Neuronal stem cell (in vitro differentiated cells): Measurements from ENCODE around the gene ANGPTL2.

Source experiments
- DNase-seq: peaks from one replicate; pipeline ENCODE4 v3.0.0-alpha.2; 2013; ENCODE audit warnings: low spot score
- H2AFZ ChIP-seq: one replicate; pipeline ENCODE4 v1.6.1; 2013; ENCODE audit warnings: mild to moderate bottlenecking, low read length, inconsistent platforms
- H2AK5ac ChIP-seq: 2 replicates; pipeline ENCODE4 v1.6.1; 2013; ENCODE audit warnings: low read depth, mild to moderate bottlenecking, inconsistent platforms, low read length, moderate library complexity, mixed read lengths
- H2BK120ac ChIP-seq: 2 replicates; pipeline ENCODE4 v1.6.1; 2013; ENCODE audit warnings: low read depth, mild to moderate bottlenecking, inconsistent platforms, low read length, moderate library complexity, mixed read lengths
- H2BK12ac ChIP-seq: one replicate; pipeline ENCODE4 v1.6.1; 2013; ENCODE audit warnings: low read length, inconsistent platforms
- H2BK15ac ChIP-seq: 2 replicates; pipeline ENCODE4 v1.6.1; 2013; ENCODE audit warnings: mild to moderate bottlenecking, low read length, inconsistent platforms, mixed read lengths
- H2BK5ac ChIP-seq: one replicate; pipeline ENCODE4 v1.6.1; 2013; ENCODE audit warnings: inconsistent platforms, mild to moderate bottlenecking, low read length, moderate library complexity
- H3K14ac ChIP-seq: one replicate; pipeline ENCODE4 v1.6.1; 2013; ENCODE audit warnings: low read length, inconsistent platforms
- H3K18ac ChIP-seq: 2 replicates; pipeline ENCODE4 v1.6.1; 2013; ENCODE audit warnings: low read length, inconsistent platforms
- H3K23ac ChIP-seq: 2 replicates; pipeline ENCODE4 v1.6.1; 2013; ENCODE audit warnings: low read depth, mild to moderate bottlenecking, mixed read lengths, low read length, inconsistent platforms; ENCODE audit not compliant: poor library complexity
- H3K27ac ChIP-seq: replicated peaks from 3 replicates; pipeline ENCODE4 v1.5.1; 2013; ENCODE audit warnings: low read length, inconsistent platforms
- H3K27me3 ChIP-seq, 3 experiments: 2 replicates each; pipeline ENCODE4 v1.6.1; 2013; ENCODE audit warnings: low read length in 3 of 3, mild to moderate bottlenecking in 2 of 3, inconsistent platforms in 1 of 3, low read depth in 1 of 3, mixed read lengths in 1 of 3, moderate library complexity in 1 of 3; ENCODE audit not compliant: control insufficient read depth in 3 of 3, insufficient read depth in 3 of 3
- H3K36me3 ChIP-seq, 2 donors: replicated peaks in 1 of 2; 2 replicates each; pipeline ENCODE4 v1.6.1; 2013; ENCODE audit warnings: low read length in 2 of 2; ENCODE audit not compliant: control insufficient read depth in 2 of 2, insufficient read depth in 2 of 2
- H3K4ac ChIP-seq: 2 replicates; pipeline ENCODE4 v1.6.1; 2013; ENCODE audit warnings: inconsistent platforms, mild to moderate bottlenecking, low read length, moderate library complexity
- H3K4me1 ChIP-seq, 2 donors: 1 replicate in 1 of 2; 2 replicates in 1 of 2; pipeline ENCODE4 v1.6.1; 2013; ENCODE audit warnings: low read length in 2 of 2, low read depth in 1 of 2; ENCODE audit not compliant: control insufficient read depth in 2 of 2, insufficient read depth in 1 of 2
- H3K4me2 ChIP-seq: one replicate; pipeline ENCODE4 v1.6.1; 2013; ENCODE audit warnings: mild to moderate bottlenecking, low read length, inconsistent platforms; ENCODE audit not compliant: insufficient read depth, poor library complexity, severe bottlenecking
- H3K4me3 ChIP-seq, 2 donors: 2 replicates each; pipeline ENCODE4 v1.5.1; 2013; ENCODE audit warnings: low read length in 2 of 2, mild to moderate bottlenecking in 2 of 2, inconsistent platforms in 1 of 2, moderate library complexity in 1 of 2
- H3K79me1 ChIP-seq: one replicate; pipeline ENCODE4 v1.6.1; 2013; ENCODE audit warnings: low read depth, mild to moderate bottlenecking, inconsistent platforms, low read length, moderate library complexity
- H3K9ac ChIP-seq: one replicate; pipeline ENCODE4 v1.6.1; 2013; ENCODE audit warnings: mild to moderate bottlenecking, low read depth, low read length, inconsistent platforms; ENCODE audit not compliant: poor library complexity
- H3K9me3 ChIP-seq, 2 donors: replicated peaks in 1 of 2; 2 replicates each; pipeline versions ENCODE3 to v1.6.1; 2013; ENCODE audit warnings: low read length in 2 of 2, mild to moderate bottlenecking in 2 of 2, inconsistent platforms in 1 of 2, low read depth in 1 of 2, mixed read lengths in 1 of 2, moderate library complexity in 1 of 2; ENCODE audit not compliant: control insufficient read depth in 2 of 2, insufficient read depth in 1 of 2
- H4K8ac ChIP-seq: one replicate; pipeline ENCODE4 v1.6.1; 2013; ENCODE audit warnings: low read depth, mild to moderate bottlenecking, inconsistent platforms, low read length, moderate library complexity
- H4K91ac ChIP-seq: one replicate; pipeline ENCODE4 v1.6.1; 2013; ENCODE audit warnings: low read length, low read depth, mild to moderate bottlenecking, inconsistent platforms; ENCODE audit not compliant: poor library complexity
- WGBS, 2 donors: extraction: QIAGEN DNeasy Blood & Tissue Kit; methylation state at CpG; one replicate each; pipeline ENCODE4 v1.1.7; 2013; ENCODE audit warnings: missing lambda C conversion rate in 2 of 2, mixed read lengths in 1 of 2; ENCODE audit not compliant: insufficient read length in 2 of 2, insufficient replicate concordance in 1 of 2; ENCODE audit errors: extremely low coverage in 2 of 2; 5-methylcytosine and 5-hydroxymethylcytosine counted together

ANGPTL2 gene

GRCh38 chr9:127066060-127066850 is 56.2 kb downstream of the ANGPTL2 start:
- Histone ChIP-seq H3K36me3 (no peaks in the 10 kb centered on the region), H3K27ac (no peak overlapping the region), H3K79me1 (no peaks in the 10 kb centered on the region), H3K4ac (no peak overlapping the region), H2BK5ac (no peak overlapping the region), H3K27me3 (no peaks in the 10 kb centered on the region), H3K9ac (no peak overlapping the region), H4K91ac (no peak overlapping the region), H3K4me3 (no peak overlapping the region), H2AFZ (no peak overlapping the region), H2AK5ac (no peak overlapping the region), H4K8ac (no peak overlapping the region), H2BK120ac (no peak overlapping the region), H3K14ac (no peak overlapping the region), H2BK12ac (no peak overlapping the region), H3K4me1 (no peaks in the 10 kb centered on the region), H3K18ac (no peak overlapping the region), H3K9me3 (peaks cover 0 to under 1% of the 10 kb centered on the region in 2 donors), H3K23ac (no peak overlapping the region), H3K4me2 (no peak overlapping the region), H2BK15ac (no peak overlapping the region)
- WGBS, 2 donors, result no CpG with 5 or more reads among the region's 9 CpGs
- no peak for DNase-seq

GRCh38 chr9:127065592-127065991 is 56.8 kb downstream of the ANGPTL2 start:
- Histone ChIP-seq H3K9me3 (no peaks in the 10 kb centered on the region), H3K9ac (no peak overlapping the region), H4K91ac (no peak overlapping the region), H3K18ac (no peak overlapping the region), H3K27ac (no peak overlapping the region), H3K4ac (no peak overlapping the region), H3K14ac (no peak overlapping the region), H3K4me2 (no peak overlapping the region), H2AFZ (no peak overlapping the region), H3K36me3 (no peaks in the 10 kb centered on the region), H4K8ac (no peak overlapping the region), H3K27me3 (no peaks in the 10 kb centered on the region), H2AK5ac (no peak overlapping the region), H2BK120ac (no peak overlapping the region), H2BK12ac (no peak overlapping the region), H3K23ac (no peak overlapping the region), H2BK5ac (no peak overlapping the region), H2BK15ac (no peak overlapping the region), H3K4me3 (no peak overlapping the region), H3K79me1 (no peaks in the 10 kb centered on the region), H3K4me1 (no peaks in the 10 kb centered on the region)
- WGBS, 2 donors, result no CpG with 5 or more reads among the region's 1 CpG
- no peak for DNase-seq

GRCh38 chr9:127064335-127064734 is 58.1 kb downstream of the ANGPTL2 start:
- Histone ChIP-seq H2BK15ac (no peak overlapping the region), H2BK5ac (no peak overlapping the region), H3K27ac (no peak overlapping the region), H3K4me1 (no peaks in the 10 kb centered on the region), H2AK5ac (no peak overlapping the region), H3K79me1 (no peaks in the 10 kb centered on the region), H3K27me3 (no peaks in the 10 kb centered on the region), H2BK120ac (no peak overlapping the region), H3K4me3 (no peak overlapping the region), H3K36me3 (no peaks in the 10 kb centered on the region), H3K9me3 (no peaks in the 10 kb centered on the region), H3K9ac (no peak overlapping the region), H2AFZ (no peak overlapping the region), H2BK12ac (no peak overlapping the region), H3K18ac (no peak overlapping the region), H4K8ac (no peak overlapping the region), H3K23ac (no peak overlapping the region), H3K4ac (no peak overlapping the region), H4K91ac (no peak overlapping the region), H3K4me2 (no peak overlapping the region), H3K14ac (no peak overlapping the region)
- WGBS, 2 donors, result no CpG with 5 or more reads among the region's 2 CpGs
- DNase-seq, result no peak

GRCh38 chr9:127061411-127061810 is 61.0 kb downstream of the ANGPTL2 start:
- no CpG with 5 or more reads among the region's 3 CpGs for WGBS, 2 donors
- Histone ChIP-seq H2BK12ac (no peak overlapping the region), H2BK5ac (no peak overlapping the region), H2AK5ac (no peak overlapping the region), H3K36me3 (no peaks in the 10 kb centered on the region), H3K4ac (no peak overlapping the region), H3K9ac (no peak overlapping the region), H3K79me1 (no peaks in the 10 kb centered on the region), H3K4me1 (peaks cover 4 to 8% of the 10 kb centered on the region in 2 donors), H3K4me2 (no peak overlapping the region), H4K8ac (no peak overlapping the region), H3K18ac (no peak overlapping the region), H2BK15ac (no peak overlapping the region), H4K91ac (no peak overlapping the region), H3K14ac (no peak overlapping the region), H3K27ac (no peak overlapping the region), H2AFZ (no peak overlapping the region), H2BK120ac (no peak overlapping the region), H3K23ac (no peak overlapping the region), H3K4me3 (no peak overlapping the region), H3K9me3 (no peaks in the 10 kb centered on the region), H3K27me3 (no peaks in the 10 kb centered on the region)
- no peak for DNase-seq
